ENCODE data around the gene KLHL29. TPM values are rescaled to one million over a fixed set of nuclear protein-coding genes. Genes with fewer than 3 reads are reported as not detected.
"Not testable (repeated sequence)": the region's sequence is repeated elsewhere in the genome, so short reads cannot be mapped to it uniquely, and the experiment has no call there.

The KLHL29 gene
- total and polyA plus RNA-seq, 2 experiments from 2014 or later: 5.6 to 11.0 TPM

GRCh38 chr2:23720705-23721453 lies 335.9 kb downstream of the KLHL29 start:
- Histone ChIP-seq H3K27me3 (no peaks in the 10 kb centered on the region), H3K4me3 (no peak overlapping the region), H3K27ac (no peak overlapping the region), H3K4me1 (ENCODE audit: low read depth) (no peaks in the 10 kb centered on the region), H3K9me3 (ENCODE audit: low read depth) (no peaks in the 10 kb centered on the region), H3K36me3 (no peaks in the 10 kb centered on the region)
- DNase-seq (ENCODE audit: low read depth in 1 of 2, low spot score in 1 of 2): no peak
- TF ChIP-seq CTCF (IDR thresholded peaks at IDR 0.05; ENCODE audit: low read depth, low read length): no peak

- Histone ChIP-seq H3K27me3 (no peaks in the 10 kb centered on the region), H3K4me1 (ENCODE audit: low read depth) (no peaks in the 10 kb centered on the region), H3K9me3 (ENCODE audit: low read depth) (no peaks in the 10 kb centered on the region), H3K27ac (no peak overlapping the region), H3K36me3 (no peaks in the 10 kb centered on the region), H3K4me3 (no peak overlapping the region)
- no peak for TF ChIP-seq CTCF (IDR thresholded peaks at IDR 0.05; ENCODE audit: low read depth, low read length)
- DNase-seq (ENCODE audit: low read depth in 1 of 2, low spot score in 1 of 2): no peak
These were observed 336.5 kb downstream of the KLHL29 start for GRCh38 chr2:23721454-23721826.

GRCh38 chr2:23722255-23722654 lies 337.3 kb downstream of the KLHL29 start:
- DNase-seq (ENCODE audit: low read depth in 1 of 2, low spot score in 1 of 2): no peak
- Histone ChIP-seq H3K27ac (no peak overlapping the region), H3K9me3 (ENCODE audit: low read depth) (no peaks in the 10 kb centered on the region), H3K4me1 (ENCODE audit: low read depth) (no peaks in the 10 kb centered on the region), H3K36me3 (no peaks in the 10 kb centered on the region), H3K4me3 (no peak overlapping the region), H3K27me3 (no peaks in the 10 kb centered on the region)
- TF ChIP-seq CTCF (IDR thresholded peaks at IDR 0.05; ENCODE audit: low read depth, low read length): no peak

- H3K27me3 ChIP-seq; H3K27ac ChIP-seq; H3K36me3 ChIP-seq; H3K9me3 ChIP-seq (ENCODE audit: low read depth); DNase-seq (ENCODE audit: low read depth in 1 of 2, low spot score in 1 of 2); H3K4me1 ChIP-seq (ENCODE audit: low read depth); H3K4me3 ChIP-seq: not testable (repeated sequence)
These were observed 338.1 kb downstream of the KLHL29 start for GRCh38 chr2:23723029-23723428.

- Histone ChIP-seq H3K27me3 (no peaks in the 10 kb centered on the region), H3K36me3 (no peaks in the 10 kb centered on the region), H3K4me1 (ENCODE audit: low read depth) (no peaks in the 10 kb centered on the region), H3K9me3 (ENCODE audit: low read depth) (no peaks in the 10 kb centered on the region), H3K27ac (no peak overlapping the region), H3K4me3 (no peak overlapping the region)
- no peak for DNase-seq (ENCODE audit: low read depth in 1 of 2, low spot score in 1 of 2)
- TF ChIP-seq CTCF (IDR thresholded peaks at IDR 0.05; ENCODE audit: low read depth, low read length): no peak
These were observed 349.4 kb downstream of the KLHL29 start for GRCh38 chr2:23734416-23734815.

- not testable (repeated sequence) for H3K27ac ChIP-seq; H3K4me1 ChIP-seq (ENCODE audit: low read depth); H3K4me3 ChIP-seq; H3K9me3 ChIP-seq (ENCODE audit: low read depth); H3K27me3 ChIP-seq; DNase-seq (ENCODE audit: low read depth in 1 of 2, low spot score in 1 of 2); H3K36me3 ChIP-seq
These were observed 351.8 kb downstream of the KLHL29 start for GRCh38 chr2:23736783-23737182.
